K562 (cell line): ENCODE data around the gene CPTP. TPM values are rescaled to one million over a fixed set of nuclear protein-coding genes. Genes with fewer than 3 reads are reported as not detected.
A peak's percentile ranks its signal among the peaks of the same experiment; 100 is the strongest.

Experiments used
- CREB3L1 ChIP-seq: fragments of 450-650 bp; IDR thresholded peaks from 2 replicates; pipeline ENCODE4 v1.6.1; 2014; ENCODE audit warnings: low read depth, mild to moderate bottlenecking, moderate library complexity, borderline replicate concordance
- NCOA6 ChIP-seq: fragments of 450-650 bp; IDR thresholded peaks from 2 replicates; pipeline ENCODE4 v1.6.1; 2017; ENCODE audit warnings: mild to moderate bottlenecking
- REST ChIP-seq, 2 experiments: fragments of 450-650 bp; formaldehyde crosslinking in 1 of 2; IDR thresholded peaks; 2 replicates each; pipeline versions ENCODE4 v1.4.0 to v1.6.1; 2014 to 2020; ENCODE audit warnings: mild to moderate bottlenecking in 2 of 2, borderline replicate concordance in 1 of 2, low read depth in 1 of 2
- SMARCA4 ChIP-seq: fragments of 450-650 bp; IDR thresholded peaks from 2 replicates; pipeline ENCODE4 v1.6.1; 2016
- TFAP4 ChIP-seq: sonication (generic); formaldehyde crosslinking; IDR thresholded peaks from 2 replicates; pipeline ENCODE4 v1.8.0; 2022; ENCODE audit warnings: missing genetic modification reagents, mild to moderate bottlenecking, moderate library complexity, borderline replicate concordance
- ZSCAN32 ChIP-seq: fragments of 450-650 bp; formaldehyde crosslinking; IDR thresholded peaks from 2 replicates; pipeline ENCODE4 v1.4.0; 2020; ENCODE audit warnings: mild to moderate bottlenecking, moderate library complexity
- polyA plus RNA-seq, 8 experiments: library from polyadenylated mRNA; depleted of rRNA in 4 of 8; stranded (reverse) in 5 of 8; unstranded in 3 of 8; fragments of >200 nt; fragmentation: Nextera tagmentation in 2 of 8; fragmentation: Illumina TruSeq in 1 of 8; extraction: Ambion mirVana in 2 of 8; extraction: Trizol in 1 of 8; gene quantifications; 2 replicates each; pipeline versions ENCODE4 v1.2.1 to v1.2.3, GENCODE V29; 2011 to 2014; ENCODE audit warnings: inconsistent platforms in 1 of 8, missing spikeins in 1 of 8
- total RNA-seq, 7 experiments: library from RNA; depleted of rRNA in 6 of 7; stranded (reverse); fragments of >200 nt in 6 of 7; fragmentation: Illumina TruSeq in 2 of 7; extraction: Trizol in 2 of 7; gene quantifications; 2 replicates each; pipeline versions ENCODE4 v1.2.1 to v1.2.3, GENCODE V29; 2011 to 2021; ENCODE audit warnings: low replicate concordance in 1 of 7
- TF ChIP-seq, protein P1 (sequence below), 3 experiments: fragments of 200-800 bp in 1 of 3; sonication (Bioruptor generic) in 1 of 3; sonication (generic) in 1 of 3; formaldehyde crosslinking in 1 of 3; IDR thresholded peaks; 2 replicates each; pipeline versions ENCODE4 v1.6.1 to v1.8.0; 2016 to 2022; ENCODE audit warnings: mild to moderate bottlenecking in 2 of 3, missing compliant biosample characterization in 2 of 3, missing genetic modification characterization in 2 of 3, missing genetic modification reagents in 1 of 3
- TF ChIP-seq, protein P2 (sequence below): fragments of 450-650 bp; IDR thresholded peaks from 2 replicates; pipeline ENCODE4 v1.6.1; 2018; ENCODE audit not compliant: partially characterized antibody

Gene CPTP
- total and polyA plus RNA-seq, 9 of the 15 experiments (the other 6 are each of a cell fraction or from before 2014, with no cell fraction given): 0.11 to 25.8 (median 3.5) TPM

GRCh38 chr1:1358433-1359271, 34.0 kb downstream of the CPTP start, which contains the start of gene MXRA8 (continued):
- TF ChIP-seq REST (IDR thresholded peaks at IDR 0.05; ENCODE audit: borderline replicate concordance): peak; percentile 62; the same call in 1 of the 2 replicates
- no peak for TF ChIP-seq REST (CRISPR knock-in tag; IDR thresholded peaks at IDR 0.05; ENCODE audit: low read depth)
- TF ChIP-seq, protein P1, sequence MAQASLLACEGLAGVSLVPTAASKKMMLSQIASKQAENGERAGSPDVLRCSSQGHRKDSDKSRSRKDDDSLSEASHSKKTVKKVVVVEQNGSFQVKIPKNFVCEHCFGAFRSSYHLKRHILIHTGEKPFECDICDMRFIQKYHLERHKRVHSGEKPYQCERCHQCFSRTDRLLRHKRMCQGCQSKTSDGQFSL (CRISPR knock-in tag; IDR thresholded peaks at IDR 0.05): no peak
- TF ChIP-seq, protein P1 (tag; IDR thresholded peaks at IDR 0.05): peak in 1 of 2 experiments; percentile 62; a peak in 1 of 4 replicates
- TF ChIP-seq CREB3L1: 0 out of 2 replicates have a peak, but pooled peaks have one; percentile 15
- TF ChIP-seq ZSCAN32 (CRISPR knock-in tag): no peak
- peak; percentile 75 for TF ChIP-seq NCOA6
- TF ChIP-seq, protein P2, sequence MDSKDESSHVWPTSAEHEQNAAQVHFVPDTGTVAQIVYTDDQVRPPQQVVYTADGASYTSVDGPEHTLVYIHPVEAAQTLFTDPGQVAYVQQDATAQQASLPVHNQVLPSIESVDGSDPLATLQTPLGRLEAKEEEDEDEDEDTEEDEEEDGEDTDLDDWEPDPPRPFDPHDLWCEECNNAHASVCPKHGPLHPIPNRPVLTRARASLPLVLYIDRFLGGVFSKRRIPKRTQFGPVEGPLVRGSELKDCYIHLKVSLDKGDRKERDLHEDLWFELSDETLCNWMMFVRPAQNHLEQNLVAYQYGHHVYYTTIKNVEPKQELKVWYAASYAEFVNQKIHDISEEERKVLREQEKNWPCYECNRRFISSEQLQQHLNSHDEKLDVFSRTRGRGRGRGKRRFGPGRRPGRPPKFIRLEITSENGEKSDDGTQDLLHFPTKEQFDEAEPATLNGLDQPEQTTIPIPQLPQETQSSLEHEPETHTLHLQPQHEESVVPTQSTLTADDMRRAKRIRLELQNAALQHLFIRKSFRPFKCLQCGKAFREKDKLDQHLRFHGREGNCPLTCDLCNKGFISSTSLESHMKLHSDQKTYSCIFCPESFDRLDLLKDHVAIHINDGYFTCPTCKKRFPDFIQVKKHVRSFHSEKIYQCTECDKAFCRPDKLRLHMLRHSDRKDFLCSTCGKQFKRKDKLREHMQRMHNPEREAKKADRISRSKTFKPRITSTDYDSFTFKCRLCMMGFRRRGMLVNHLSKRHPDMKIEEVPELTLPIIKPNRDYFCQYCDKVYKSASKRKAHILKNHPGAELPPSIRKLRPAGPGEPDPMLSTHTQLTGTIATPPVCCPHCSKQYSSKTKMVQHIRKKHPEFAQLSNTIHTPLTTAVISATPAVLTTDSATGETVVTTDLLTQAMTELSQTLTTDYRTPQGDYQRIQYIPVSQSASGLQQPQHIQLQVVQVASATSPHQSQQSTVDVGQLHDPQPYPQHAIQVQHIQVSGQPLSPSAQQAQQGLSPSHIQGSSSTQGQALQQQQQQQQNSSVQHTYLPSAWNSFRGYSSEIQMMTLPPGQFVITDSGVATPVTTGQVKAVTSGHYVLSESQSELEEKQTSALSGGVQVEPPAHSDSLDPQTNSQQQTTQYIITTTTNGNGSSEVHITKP: peak; percentile 54
- TF ChIP-seq TFAP4: peak; percentile 42; the same call in 1 of the 2 replicates
- TF ChIP-seq SMARCA4: 0 out of 2 replicates have a peak, but pooled peaks have one; percentile 23
